ENCODE measurements around the gene ADCY10.

ADCY10 gene

DNA sequence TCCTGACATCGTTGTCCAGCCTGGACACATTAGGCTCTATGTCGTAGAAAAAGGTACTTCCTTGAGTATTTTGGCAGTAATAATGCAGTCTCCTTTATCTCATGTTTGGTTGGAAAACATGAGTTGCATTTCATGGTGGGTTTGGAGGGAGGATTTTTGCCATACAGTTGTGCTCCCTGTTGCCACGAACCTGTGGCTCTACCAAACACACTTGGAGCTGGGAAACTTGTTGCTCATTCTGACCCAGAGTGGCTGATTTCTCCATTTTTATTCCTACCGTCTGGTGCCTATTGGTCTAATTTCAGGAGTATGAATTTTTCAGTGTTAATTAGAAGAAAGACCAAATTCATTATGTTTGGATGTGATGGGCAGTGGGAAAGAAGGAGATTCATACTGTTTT, 141.5 kb downstream of the ADCY10 start:
- no peak for DNase-seq

DNA sequence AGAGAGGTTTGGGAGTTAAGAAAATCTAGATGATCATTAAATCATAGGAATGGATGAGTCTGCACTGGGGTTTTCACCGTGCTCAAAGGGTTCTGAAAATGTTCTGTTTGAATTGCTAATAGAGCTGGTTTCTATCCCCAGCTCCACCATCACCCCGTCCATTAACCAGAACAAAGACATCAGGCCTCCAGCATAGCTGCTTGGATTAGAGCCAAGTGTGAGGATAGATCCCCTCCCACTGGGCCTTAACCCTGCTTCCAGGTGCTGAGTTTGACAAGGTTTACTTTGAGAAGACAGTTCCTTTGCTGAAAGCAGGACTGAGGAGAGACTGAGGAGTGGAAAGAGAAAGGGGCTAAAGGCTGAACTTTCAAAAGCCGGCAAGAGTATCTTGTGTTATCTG, 143.8 kb downstream of the ADCY10 start:
- peak; percentile 24 for DNase-seq

DNA sequence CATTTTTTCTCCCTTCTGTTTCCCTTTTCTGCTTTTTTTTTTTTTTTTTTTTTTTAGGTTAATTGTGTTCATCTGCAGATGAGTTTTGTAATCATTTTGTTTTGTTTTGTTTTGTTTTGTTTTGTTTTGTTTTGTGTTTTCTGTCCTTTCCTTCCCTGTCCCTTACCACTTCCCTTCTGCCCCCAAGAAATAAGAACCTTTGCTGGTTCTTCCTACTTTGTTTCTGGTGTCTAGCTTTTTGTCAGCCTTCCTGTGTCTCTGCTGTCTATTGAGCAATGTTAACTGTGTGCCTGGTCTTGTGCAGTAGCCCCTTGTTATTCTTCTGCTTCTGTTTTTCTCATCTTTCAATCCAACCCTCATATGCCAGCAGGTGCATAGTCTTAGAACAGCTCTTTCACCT, 146.2 kb downstream of the ADCY10 start:
- DNase-seq, result no peak

DNA sequence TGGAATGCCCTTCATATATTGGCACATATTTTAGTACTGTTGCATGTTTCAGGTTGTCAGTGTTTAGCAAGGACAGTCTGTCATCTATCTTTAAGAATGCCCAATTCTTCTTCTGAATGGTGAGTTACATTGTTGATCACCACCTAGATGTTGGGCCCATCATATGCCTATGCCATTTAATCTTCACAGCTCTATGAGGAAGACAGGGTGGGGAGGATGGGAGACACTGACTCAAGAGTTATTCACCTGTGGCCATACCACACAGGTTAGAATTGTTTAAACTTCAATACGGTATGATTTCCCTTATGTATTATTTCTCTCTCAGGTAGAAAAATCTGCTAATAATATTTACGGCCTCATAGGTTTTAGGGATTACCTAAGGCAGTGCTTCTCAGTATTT, 147.4 kb downstream of the ADCY10 start:
- DNase-seq, result no peak

DNA sequence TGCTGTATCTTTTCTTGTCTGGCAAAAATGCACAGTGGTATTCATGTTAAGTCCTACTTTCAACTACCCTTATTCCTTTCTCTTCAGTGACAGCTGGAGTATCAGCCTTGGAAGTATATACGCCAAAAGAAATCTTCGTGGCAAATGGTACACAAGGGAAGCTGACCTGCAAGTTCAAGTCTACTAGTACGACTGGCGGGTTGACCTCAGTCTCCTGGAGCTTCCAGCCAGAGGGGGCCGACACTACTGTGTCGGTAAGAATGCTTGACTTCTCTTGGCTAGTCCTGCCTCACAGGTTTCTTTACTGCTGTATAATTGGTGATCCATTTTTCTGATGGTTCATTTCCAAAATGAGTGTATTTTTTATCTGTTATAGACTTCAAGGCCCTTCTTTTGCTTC, 148.4 kb downstream of the ADCY10 start:
- DNase-seq, result no peak

DNA sequence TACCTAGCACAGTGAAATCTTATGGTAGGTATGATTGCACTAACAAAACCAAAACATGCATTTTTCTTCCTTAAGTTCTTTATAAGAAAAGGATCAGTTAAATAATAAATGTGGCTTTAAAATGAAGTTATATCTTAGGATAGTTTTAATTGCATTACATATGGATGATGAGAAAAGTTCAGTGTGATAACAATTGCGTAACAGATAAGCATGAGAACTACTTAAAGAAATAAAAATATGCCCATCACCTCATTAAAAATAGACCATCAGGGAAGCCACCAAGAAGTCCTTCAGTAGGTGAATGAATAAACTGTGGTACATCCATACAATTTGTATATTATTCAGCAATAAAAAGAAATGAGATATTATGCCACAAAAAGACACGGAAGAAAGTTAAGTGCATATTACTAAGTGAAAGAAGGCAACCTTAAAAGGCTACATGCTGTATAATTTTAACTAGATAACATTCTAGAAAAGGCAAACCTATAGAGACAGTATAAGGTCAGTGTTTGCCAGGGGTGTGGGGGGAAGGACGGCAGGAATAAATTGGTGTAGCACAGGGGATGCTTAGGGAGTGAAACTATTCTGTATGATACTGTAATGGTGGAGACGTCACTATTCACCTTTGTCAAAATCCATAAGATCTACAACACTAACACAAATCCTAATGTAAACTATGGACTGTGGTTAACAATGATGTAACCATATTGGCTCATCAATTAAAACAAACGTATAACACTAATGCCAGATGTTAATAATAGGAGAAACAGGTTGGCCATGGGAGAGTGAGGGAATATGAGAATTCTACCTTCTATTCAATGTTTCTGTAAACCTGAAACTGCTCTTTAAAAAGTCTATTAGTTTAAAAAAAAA, 149.2 kb downstream of the ADCY10 start:
- no peak for DNase-seq

DNA sequence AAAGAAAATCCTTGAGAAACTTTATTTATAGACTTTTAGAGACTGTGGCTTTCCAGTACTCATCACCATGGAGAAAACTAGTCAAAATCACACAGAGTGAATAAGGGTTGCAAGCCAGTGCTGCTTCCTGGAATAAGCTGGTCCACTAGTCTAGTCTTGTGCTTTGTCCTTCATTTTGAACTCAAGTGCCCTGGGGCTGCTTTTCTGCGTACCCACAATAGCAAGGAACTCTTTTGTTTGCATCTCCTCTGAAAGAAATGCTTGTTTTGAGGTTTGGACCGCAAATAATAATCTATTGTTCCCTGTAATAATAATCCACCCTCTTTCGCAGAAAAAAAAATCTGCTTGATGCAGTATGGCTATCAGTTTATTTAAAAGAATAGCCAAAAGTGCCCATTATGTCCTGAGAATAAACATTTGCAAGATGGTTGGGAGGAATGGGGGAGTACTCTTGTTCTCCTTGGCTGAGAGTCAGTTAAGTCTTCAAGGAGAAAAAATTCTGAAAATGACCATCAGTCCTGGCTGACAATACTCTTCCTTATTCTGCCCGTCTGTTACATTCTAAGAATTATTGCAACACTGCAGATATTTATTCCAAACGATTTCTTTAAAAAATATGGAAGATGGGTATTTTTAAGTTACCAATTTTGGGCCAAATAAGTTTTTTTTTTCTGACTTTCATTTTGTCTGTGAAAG, 150.3 kb downstream of the ADCY10 start:
- DNase-seq, result no peak

DNA sequence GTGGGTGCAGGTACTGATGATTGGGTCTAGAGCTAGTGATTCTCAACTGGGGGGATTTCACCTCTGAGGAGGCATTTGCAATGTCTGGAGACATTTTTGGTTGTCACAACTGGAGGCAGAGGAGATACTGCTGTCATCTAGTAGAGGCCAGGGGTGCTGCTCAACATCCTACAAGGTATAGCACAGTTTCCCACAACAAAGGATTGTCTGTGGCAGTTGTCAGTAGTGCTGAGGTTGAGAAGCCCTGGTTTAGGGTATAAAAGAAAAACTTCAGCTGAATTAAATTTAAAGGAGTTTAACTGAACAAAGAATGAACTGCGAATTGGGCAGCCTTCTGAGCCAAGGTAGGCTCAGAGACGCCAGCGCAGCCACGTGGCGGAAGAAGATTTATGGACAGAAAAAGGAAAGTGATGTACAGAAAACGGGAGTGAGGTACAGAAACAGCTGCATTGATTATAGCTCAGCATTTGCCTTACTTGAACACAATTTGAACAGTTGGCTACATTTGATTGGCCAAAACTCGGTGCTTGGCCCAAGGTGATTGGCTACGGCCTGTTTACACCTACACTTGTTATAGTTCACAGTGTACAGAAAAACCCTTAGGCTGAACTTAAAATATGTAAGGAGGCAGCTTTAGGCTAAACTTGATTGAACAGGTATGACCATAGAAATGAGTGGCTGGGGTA, 151.7 kb downstream of the ADCY10 start:
- no peak for DNase-seq

DNA sequence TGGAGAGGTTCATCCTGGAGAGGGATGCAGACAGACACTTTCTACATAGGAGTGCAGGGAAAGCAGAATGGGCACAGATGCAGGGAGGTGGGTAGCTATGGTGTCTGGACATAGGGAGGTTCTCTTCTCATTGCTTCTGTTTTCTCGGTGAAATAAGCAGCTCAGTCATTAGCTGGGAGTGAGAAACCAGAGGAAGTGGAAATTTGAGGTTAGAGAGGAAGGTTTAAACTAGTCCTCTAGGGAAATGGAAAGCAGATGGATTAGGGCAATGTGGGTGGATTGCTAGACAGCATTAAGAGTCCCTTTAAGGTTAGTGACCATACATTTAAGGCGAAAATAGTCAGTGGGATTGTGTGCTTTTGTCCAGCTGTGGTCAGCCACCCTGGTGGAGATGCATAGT, 152.5 kb downstream of the ADCY10 start:
- no peak for DNase-seq
